SH-SY5Y (cell line): Measurements from ENCODE around the gene HNMT.

ENCODE experiments used
- GATA2 ChIP-seq: IDR thresholded peaks from 2 replicates; pipeline ENCODE4 v1.6.1; 2011; ENCODE audit warnings: mild to moderate bottlenecking, low read depth, low read length
- GATA3 ChIP-seq: IDR thresholded peaks from 2 replicates; pipeline ENCODE4 v1.6.1; 2011; ENCODE audit warnings: low read depth, mild to moderate bottlenecking, low read length, moderate library complexity

GRCh38 chr2:138035608-138036217 is 71.4 kb downstream of the HNMT start:
- TF ChIP-seq GATA2 (no peak), GATA3 (no peak)
